Occipital lobe (tissue), 2 donors: ENCODE results near the gene MANEAL. TPM values are rescaled to one million over a fixed set of nuclear protein-coding genes. Genes with fewer than 3 reads are reported as not detected.

Experiments used
- DNase-seq: peaks from one replicate; lab custom pipeline; 2025; lab: John Stamatoyannopoulos, UW
- total RNA-seq: library from RNA; depleted of rRNA; stranded (reverse); fragments of >200 nt; gene quantifications from one replicate; pipeline ENCODE4 v1.2.3, GENCODE V29; 2014

The MANEAL gene
- total RNA-seq, 1 donor from 2014 or later = 30.7 TPM

GRCh38 chr1:37824001-37824400 lies 30.4 kb downstream of the MANEAL start:
- no peak for DNase-seq

GRCh38 chr1:37825506-37825905 lies 31.9 kb downstream of the MANEAL start:
- no peak for DNase-seq

GRCh38 chr1:37828410-37829074 lies 34.9 kb downstream of the MANEAL start:
- no peak for DNase-seq

GRCh38 chr1:37831109-37831508 lies 37.5 kb downstream of the MANEAL start:
- no peak for DNase-seq

- no peak for DNase-seq
Measured at GRCh38 chr1:37831809-37832208, 38.2 kb downstream of the MANEAL start.

GRCh38 chr1:37836788-37837187 lies 43.1 kb downstream of the MANEAL start:
- DNase-seq = no peak

- no peak for DNase-seq
Measured at GRCh38 chr1:37839676-37840075, 46.0 kb downstream of the MANEAL start.

- DNase-seq = no peak
Measured at GRCh38 chr1:37840711-37841110, 47.1 kb downstream of the MANEAL start.

GRCh38 chr1:37841652-37842051 lies 48.0 kb downstream of the MANEAL start:
- no peak for DNase-seq

- DNase-seq = no peak
Measured at GRCh38 chr1:37844536-37844935, 50.9 kb downstream of the MANEAL start.

- no peak for DNase-seq
Measured at GRCh38 chr1:37845049-37845646, 51.5 kb downstream of the MANEAL start.

GRCh38 chr1:37845786-37846185 lies 52.1 kb downstream of the MANEAL start:
- no peak for DNase-seq

- DNase-seq = no peak
Measured at GRCh38 chr1:37846647-37847339, 53.1 kb downstream of the MANEAL start.

- no peak for DNase-seq
Measured at GRCh38 chr1:37849480-37849879, 55.8 kb downstream of the MANEAL start.

- DNase-seq = no peak
Measured at GRCh38 chr1:37850352-37850955, 56.8 kb downstream of the MANEAL start.

Other genes with a start within 250 kb of the MANEAL start
- 25.0 TPM for gene SNIP1, start 239.6 kb upstream of the MANEAL start, total RNA-seq
- gene DNALI1, start 236.9 kb upstream of the MANEAL start, total RNA-seq = 3.1 TPM
- gene GNL2, start 197.9 kb upstream of the MANEAL start, total RNA-seq = 45.7 TPM
- not detected for gene RSPO1, start 159.0 kb upstream of the MANEAL start, total RNA-seq
- gene CDCA8, start 101.3 kb upstream of the MANEAL start, total RNA-seq = 0.31 TPM
- 10.1 TPM for gene EPHA10, start 28.7 kb upstream of the MANEAL start, total RNA-seq
- 10.3 TPM for gene C1orf122, start 13.9 kb downstream of the MANEAL start, total RNA-seq
- 14.3 TPM for gene YRDC, start 14.4 kb downstream of the MANEAL start, total RNA-seq
- 3.1 TPM for gene MTF1, start 65.7 kb downstream of the MANEAL start, total RNA-seq
- 16.7 TPM for gene INPP5B, start 153.2 kb downstream of the MANEAL start, total RNA-seq
- 53.5 TPM for gene SF3A3, start 196.2 kb downstream of the MANEAL start, total RNA-seq
- 4.1 TPM for gene FHL3, start 211.7 kb downstream of the MANEAL start, total RNA-seq
- gene UTP11, start 218.9 kb downstream of the MANEAL start, total RNA-seq = 52.9 TPM